Lower leg skin (tissue), 4 donors: ENCODE results near the gene MAP3K5. TPM values are rescaled to one million over a fixed set of nuclear protein-coding genes. Genes with fewer than 3 reads are reported as not detected.
"Not testable (repeated sequence)": the region's sequence is repeated elsewhere in the genome, so short reads cannot be mapped to it uniquely, and the experiment has no call there.

Experiments
- DNase-seq, 2 donors: peaks; one replicate each; pipeline ENCODE4 v3.0.0-alpha.2; 2019; ENCODE audit warnings: low spot score in 2 of 2
- H3K4me3 ChIP-seq: fragments of 200-600 bp; sonication (generic); 2 replicates; pipeline ENCODE4 v1.5.1; 2017; ENCODE audit warnings: mild to moderate bottlenecking, low read depth; ENCODE audit not compliant: poor library complexity, severe bottlenecking
- POLR2A ChIP-seq, 2 donors: fragments of 450-650 bp; IDR thresholded peaks; one replicate each; pipeline ENCODE4 v1.6.1; 2016 to 2017; ENCODE audit warnings: antibody characterized with exemption in 2 of 2, mild to moderate bottlenecking in 1 of 2, moderate library complexity in 1 of 2
- WGBS, 2 donors: methylation state at CpG; one replicate each; pipeline ENCODE4 v1.1.5; 2018; 5-methylcytosine and 5-hydroxymethylcytosine counted together
- intact Hi-C: fragments of 100-400 bp; cut with DNase I; formaldehyde crosslinking; loops from one replicate; pipeline ENCODE4 v1.15.0; 2023; ENCODE audit warnings: low total_unique reads
- total RNA-seq, 4 donors: library from RNA; depleted of rRNA; stranded (reverse); fragments of >200 nt; gene quantifications; one replicate each; pipeline ENCODE4 v1.1.0, GENCODE V29; 2016
- TF ChIP-seq, protein P1 (sequence below), 3 donors: fragments of 450-650 bp; IDR thresholded peaks; one replicate each; pipeline ENCODE4 v1.5.1; 2016; ENCODE audit warnings: antibody characterized with exemption in 3 of 3, mild to moderate bottlenecking in 3 of 3, moderate library complexity in 2 of 3

MAP3K5 gene
- total RNA-seq, 4 donors from 2014 or later, result 18.9 to 35.2 (median 27.0) TPM

DNA sequence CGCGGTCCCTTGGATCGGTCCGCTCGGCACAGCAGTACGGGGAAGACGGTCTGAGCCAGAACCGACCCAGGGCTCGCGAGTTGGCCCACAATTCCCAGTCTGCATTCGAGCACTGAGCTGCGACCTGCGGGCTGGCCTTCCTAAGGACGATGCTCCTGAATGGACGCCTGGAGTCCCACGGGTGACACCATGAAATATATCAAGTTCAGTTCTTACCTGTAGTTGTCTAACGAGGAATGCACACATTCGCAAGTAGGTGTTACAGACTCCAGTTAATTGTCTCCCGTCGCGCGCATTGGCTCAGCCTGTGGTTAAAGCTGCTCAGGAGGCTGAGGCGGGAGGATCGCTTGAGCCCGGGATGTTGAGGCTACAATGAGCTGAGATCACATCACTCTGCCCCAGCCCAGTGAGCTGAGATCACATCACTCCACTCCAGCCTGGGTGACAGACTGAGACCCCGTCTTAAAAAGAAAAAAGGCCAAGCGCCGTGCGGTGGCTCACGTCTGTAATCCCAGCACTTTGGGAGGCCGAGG lies 30.9 kb upstream of the MAP3K5 start:
- intact Hi-C loops, result no loop called here
- H3K4me3 ChIP-seq, result peak overlapping the region; percentile 66
- TF ChIP-seq, protein P1, sequence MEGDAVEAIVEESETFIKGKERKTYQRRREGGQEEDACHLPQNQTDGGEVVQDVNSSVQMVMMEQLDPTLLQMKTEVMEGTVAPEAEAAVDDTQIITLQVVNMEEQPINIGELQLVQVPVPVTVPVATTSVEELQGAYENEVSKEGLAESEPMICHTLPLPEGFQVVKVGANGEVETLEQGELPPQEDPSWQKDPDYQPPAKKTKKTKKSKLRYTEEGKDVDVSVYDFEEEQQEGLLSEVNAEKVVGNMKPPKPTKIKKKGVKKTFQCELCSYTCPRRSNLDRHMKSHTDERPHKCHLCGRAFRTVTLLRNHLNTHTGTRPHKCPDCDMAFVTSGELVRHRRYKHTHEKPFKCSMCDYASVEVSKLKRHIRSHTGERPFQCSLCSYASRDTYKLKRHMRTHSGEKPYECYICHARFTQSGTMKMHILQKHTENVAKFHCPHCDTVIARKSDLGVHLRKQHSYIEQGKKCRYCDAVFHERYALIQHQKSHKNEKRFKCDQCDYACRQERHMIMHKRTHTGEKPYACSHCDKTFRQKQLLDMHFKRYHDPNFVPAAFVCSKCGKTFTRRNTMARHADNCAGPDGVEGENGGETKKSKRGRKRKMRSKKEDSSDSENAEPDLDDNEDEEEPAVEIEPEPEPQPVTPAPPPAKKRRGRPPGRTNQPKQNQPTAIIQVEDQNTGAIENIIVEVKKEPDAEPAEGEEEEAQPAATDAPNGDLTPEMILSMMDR (IDR thresholded peaks at IDR 0.05), result no peak
- no peak for TF ChIP-seq POLR2A (IDR thresholded peaks at IDR 0.05)
- WGBS, 2 donors, result 50 to 58% methylated on average over 27 of the region's 31 CpGs
- no peak for DNase-seq

DNA sequence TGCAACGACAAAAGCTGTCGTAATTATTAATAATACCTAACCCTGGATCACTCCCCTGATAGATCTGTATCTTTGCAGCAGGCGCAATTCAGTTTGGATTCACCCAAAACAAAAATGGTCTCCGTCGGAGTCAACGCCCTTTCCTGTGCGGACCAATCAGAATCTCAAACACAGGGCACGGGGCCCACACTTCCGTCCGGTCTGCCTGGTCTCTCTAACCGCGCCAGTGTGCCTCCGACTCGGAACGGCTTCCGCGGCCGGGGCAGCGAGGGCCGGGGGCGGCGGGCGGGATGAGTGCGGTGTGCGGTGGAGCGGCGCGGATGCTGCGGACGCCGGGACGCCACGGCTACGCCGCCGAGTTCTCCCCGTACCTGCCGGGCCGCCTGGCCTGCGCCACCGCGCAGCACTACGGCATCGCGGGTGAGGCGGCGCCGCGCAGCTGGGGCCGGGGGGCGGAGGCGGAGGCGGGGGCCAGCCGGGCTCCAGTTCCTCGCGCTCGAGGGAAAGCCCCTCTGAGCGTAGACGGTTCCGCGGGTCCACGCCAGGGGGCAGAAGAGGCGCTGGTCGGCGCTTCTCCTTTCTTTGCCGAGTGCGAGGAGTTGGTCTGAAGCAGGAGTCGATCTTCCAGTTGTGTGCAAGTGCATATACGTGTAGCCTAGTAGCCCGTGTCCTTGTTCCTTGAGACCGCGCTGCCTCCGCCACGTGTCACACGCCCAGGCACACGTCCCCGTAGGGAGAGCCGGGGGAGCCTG lies 30.3 kb upstream of the MAP3K5 start, which contains the start of gene PEX7:
TSS of gene PEX7 (plus strand) at position 217 of the 752 bp plus-strand sequence. CDS start at position 291, 74 bp downstream.
- peak; percentile 92 to 98 for DNase-seq
- intact Hi-C loops, result no loop called here
- TF ChIP-seq, protein P1 (IDR thresholded peaks at IDR 0.05), result no peak
- TF ChIP-seq POLR2A (IDR thresholded peaks at IDR 0.05), result no peak
- H3K4me3 ChIP-seq, result peak within 1 kb of the TSS; percentile 66
- 0 to 1% methylated on average over 18 to 46 of the region's 78 CpGs for WGBS, 2 donors

DNA sequence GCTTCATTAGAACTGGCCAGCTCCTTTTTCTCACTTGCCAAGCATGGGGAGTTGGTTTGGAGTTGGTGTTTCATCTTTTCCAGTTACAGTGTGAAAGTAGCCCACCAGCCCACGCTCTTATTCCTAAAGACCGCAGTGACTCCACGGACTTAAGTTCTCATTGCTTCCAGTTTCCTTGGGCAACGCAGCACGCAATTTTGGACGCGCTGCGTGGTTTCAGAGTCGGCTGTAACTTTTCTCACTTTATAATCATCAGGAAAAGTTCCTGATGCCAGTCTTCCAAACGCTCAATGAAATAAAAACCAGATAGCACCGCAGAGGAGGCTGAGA lies 29.7 kb upstream of the MAP3K5 start:
- 0 to 1% methylated on average over 11 of the region's 11 CpGs for WGBS, 2 donors
- no peak for TF ChIP-seq POLR2A (IDR thresholded peaks at IDR 0.05)
- TF ChIP-seq, protein P1 (IDR thresholded peaks at IDR 0.05), result no peak
- H3K4me3 ChIP-seq, result peak overlapping the region; percentile 66
- intact Hi-C loops, result no loop called here
- DNase-seq, result no peak

DNA sequence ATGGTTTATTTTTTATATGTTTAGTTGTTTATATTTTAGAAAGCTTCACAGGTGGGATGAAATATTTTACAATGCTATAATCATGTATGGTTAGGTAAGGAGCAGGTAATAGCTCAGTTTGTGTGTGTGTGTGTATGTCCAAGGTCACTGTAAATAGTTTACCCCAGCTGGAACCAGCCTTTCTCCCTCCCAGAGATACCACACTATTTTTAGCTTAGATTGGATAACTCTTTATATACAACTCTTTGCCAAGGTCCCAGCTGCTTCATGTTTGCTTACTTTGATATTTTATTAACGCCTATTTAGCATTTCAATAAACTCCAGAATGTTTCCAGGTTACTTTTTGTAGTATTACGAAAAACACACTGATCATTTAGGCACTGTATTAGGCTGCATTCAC lies 28.3 kb upstream of the MAP3K5 start:
- intact Hi-C loops, result no loop called here
- WGBS, 2 donors, result 78 to 79% methylated on average over 2 of the region's 2 CpGs
- no peak overlapping the region for H3K4me3 ChIP-seq
- DNase-seq, result no peak
- TF ChIP-seq POLR2A (IDR thresholded peaks at IDR 0.05), result no peak
- TF ChIP-seq, protein P1 (IDR thresholded peaks at IDR 0.05), result no peak

DNA sequence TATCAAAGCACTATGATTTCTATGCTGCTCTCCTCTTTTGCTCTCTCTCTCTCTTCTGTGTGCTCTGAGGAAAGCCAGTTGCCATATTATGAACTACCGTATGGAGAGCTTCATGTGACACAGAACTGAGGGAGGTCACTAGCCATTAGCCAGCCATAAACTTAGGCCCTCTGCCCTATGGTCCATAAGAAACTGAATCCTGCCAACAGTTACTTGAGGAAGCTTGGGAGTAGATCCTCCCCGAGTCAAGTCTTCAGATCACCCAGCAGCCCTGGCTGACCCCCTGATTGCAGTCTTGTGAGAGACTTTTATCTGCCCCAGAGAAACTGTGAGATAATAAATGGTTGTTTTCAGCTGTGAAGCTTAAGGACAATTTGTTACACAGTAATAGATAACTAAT lies 24.4 kb upstream of the MAP3K5 start:
- 76% methylated on average over 2 of the region's 2 CpGs for WGBS, 2 donors
- intact Hi-C loops, result no loop called here
- H3K4me3 ChIP-seq, result no peak overlapping the region
- TF ChIP-seq POLR2A (IDR thresholded peaks at IDR 0.05), result no peak
- TF ChIP-seq, protein P1 (IDR thresholded peaks at IDR 0.05), result no peak
- DNase-seq, result no peak

DNA sequence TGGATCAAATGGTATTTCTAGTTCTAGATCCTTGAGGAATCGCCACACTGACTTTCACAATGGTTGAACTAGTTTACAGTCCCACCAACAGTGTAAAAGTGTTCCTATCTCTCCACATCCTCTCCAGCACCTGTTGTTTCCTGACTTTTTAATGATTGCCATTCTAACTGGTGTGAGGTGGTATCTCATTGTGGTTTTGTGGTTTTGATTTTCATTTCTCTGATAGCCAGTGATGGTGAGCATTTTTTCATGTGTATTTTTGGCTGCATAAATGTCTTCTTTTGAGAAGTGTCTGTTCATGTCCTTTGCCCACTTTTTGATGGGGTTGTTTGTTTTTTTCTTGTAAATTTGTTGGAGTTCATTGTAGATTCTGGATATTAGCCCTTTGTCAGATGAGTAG lies 23.3 kb upstream of the MAP3K5 start:
- WGBS, 2 donors, result 85 to 100% methylated on average over 1 of the region's 1 CpG
- intact Hi-C loops, H3K4me3 ChIP-seq, DNase-seq: not testable (repeated sequence)
